Esophagus squamous epithelium (tissue), 5 donors: ENCODE measurements around the gene LAMTOR2. TPM values are rescaled to one million over a fixed set of nuclear protein-coding genes. Genes with fewer than 3 reads are reported as not detected.

ENCODE experiments used
- DNase-seq: peaks from one replicate; lab custom pipeline; 2025; lab: John Stamatoyannopoulos, UW
- H3K27ac ChIP-seq, 4 donors: fragments of 200-600 bp; sonication (generic); one replicate each; pipeline ENCODE4 v1.5.1; 2016 to 2019; ENCODE audit warnings: mild to moderate bottlenecking in 1 of 4
- H3K27me3 ChIP-seq, 4 donors: fragments of 200-600 bp; sonication (generic); 1 replicate in 3 of 4; 2 replicates in 1 of 4; pipeline versions ENCODE4 v1.5.1 to v1.6.0; 2017 to 2021; ENCODE audit warnings: antibody characterized with exemption in 1 of 4
- H3K36me3 ChIP-seq, 3 donors: fragments of 200-600 bp; sonication (generic); one replicate each; pipeline ENCODE4 v1.5.1; 2016 to 2019
- H3K4me1 ChIP-seq, 3 donors: fragments of 200-600 bp; sonication (generic); one replicate each; pipeline ENCODE4 v1.5.1; 2017 to 2019
- H3K4me3 ChIP-seq, 4 donors: fragments of 200-600 bp; sonication (generic); 1 replicate in 3 of 4; 2 replicates in 1 of 4; pipeline ENCODE4 v1.5.1; 2016 to 2019; ENCODE audit warnings: mild to moderate bottlenecking in 2 of 4, moderate library complexity in 1 of 4
- H3K9me3 ChIP-seq, 3 donors: fragments of 200-600 bp; sonication (generic); one replicate each; pipeline ENCODE4 v1.5.1; 2016 to 2019
- CTCF ChIP-seq, 6 experiments: fragments of 450-650 bp in 4 of 6; fragments of 200-600 bp in 2 of 6; sonication (generic) in 2 of 6; IDR thresholded peaks; one replicate each; pipeline ENCODE4 v1.5.1; 2016 to 2019; ENCODE audit warnings: antibody characterized with exemption in 6 of 6, mild to moderate bottlenecking in 4 of 6, moderate library complexity in 4 of 6
- POLR2A ChIP-seq, 4 donors: fragments of 450-650 bp; IDR thresholded peaks; one replicate each; pipeline ENCODE4 v1.6.1; 2017; ENCODE audit warnings: antibody characterized with exemption in 4 of 4, mild to moderate bottlenecking in 4 of 4, moderate library complexity in 3 of 4
- WGBS, 2 donors: methylation state at CpG; one replicate each; pipeline ENCODE4 v1.1.5; 2018; 5-methylcytosine and 5-hydroxymethylcytosine counted together
- intact Hi-C: fragments of 100-400 bp; cut with DNase I; formaldehyde crosslinking; loops from one replicate; pipeline ENCODE4 v1.15.0; 2022
- total RNA-seq, 4 donors: library from RNA; depleted of rRNA; stranded (reverse); fragments of >200 nt; gene quantifications; one replicate each; pipeline ENCODE4 v1.1.0, GENCODE V29; 2016
- donor health status: DM: yes; HTN: yes; CAD: no.

The LAMTOR2 gene
- total RNA-seq, 4 donors from 2014 or later: 41.4 to 67.1 (median 53.3) TPM

GRCh38 chr1:156021093-156021428 is 33.5 kb upstream of the LAMTOR2 start:
- Histone ChIP-seq H3K4me3 (peak overlapping the region; percentile 66 to 98 (median 90)), H3K27me3 (no peaks in the 10 kb centered on the region), H3K9me3 (no peaks in the 10 kb centered on the region), H3K36me3 (peaks cover 0 to 35% (median 11%) of the 10 kb centered on the region in 3 donors), H3K27ac (peak overlapping the region; percentile 84 to 96 (median 94)), H3K4me1 (peaks cover 9 to 21% (median 11%) of the 10 kb centered on the region in 3 donors)
- DNase-seq: no peak
- intact Hi-C loops: no loop called here
- WGBS, 2 donors: 0 to 1% methylated on average over 4 of the region's 4 CpGs
- TF ChIP-seq POLR2A (IDR thresholded peaks at IDR 0.05) (no peak), CTCF (IDR thresholded peaks at IDR 0.05) (no peak)

GRCh38 chr1:156021954-156022353 is 32.6 kb upstream of the LAMTOR2 start:
- Histone ChIP-seq H3K36me3 (peaks cover 0 to 26% (median 6%) of the 10 kb centered on the region in 3 donors), H3K4me1 (peaks cover 9 to 21% (median 11%) of the 10 kb centered on the region in 3 donors), H3K4me3 (no peak overlapping the region), H3K27me3 (no peaks in the 10 kb centered on the region), H3K9me3 (no peaks in the 10 kb centered on the region), H3K27ac (no peak overlapping the region)
- no peak for DNase-seq
- WGBS, 2 donors: 60 to 75% methylated on average over 2 of the region's 2 CpGs
- intact Hi-C loops: no loop called here
- TF ChIP-seq POLR2A (IDR thresholded peaks at IDR 0.05) (no peak), CTCF (IDR thresholded peaks at IDR 0.05) (no peak)

GRCh38 chr1:156024801-156025200 is 29.8 kb upstream of the LAMTOR2 start:
- no peak overlapping the region for H3K4me3 ChIP-seq
- TF ChIP-seq POLR2A (IDR thresholded peaks at IDR 0.05): no peak
- no peak for TF ChIP-seq CTCF (IDR thresholded peaks at IDR 0.05)
- H3K36me3 ChIP-seq: no peaks in the 10 kb centered on the region
- DNase-seq: no peak
- no peaks in the 10 kb centered on the region for H3K9me3 ChIP-seq
- WGBS, 2 donors: 79 to 89% methylated on average over 5 of the region's 5 CpGs
- no peaks in the 10 kb centered on the region for H3K27me3 ChIP-seq
- intact Hi-C loops: no loop called here
- peaks cover 5 to 12% (median 6%) of the 10 kb centered on the region in 3 donors for H3K4me1 ChIP-seq
- no peak overlapping the region for H3K27ac ChIP-seq

- no peak overlapping the region for H3K27ac ChIP-seq
Measured at GRCh38 chr1:156025876-156026275, 28.7 kb upstream of the LAMTOR2 start.

GRCh38 chr1:156026588-156026987 is 28.0 kb upstream of the LAMTOR2 start:
- Histone ChIP-seq H3K9me3 (no peaks in the 10 kb centered on the region), H3K36me3 (no peaks in the 10 kb centered on the region), H3K4me3 (no peak overlapping the region), H3K27ac (no peak overlapping the region), H3K4me1 (no peaks in the 10 kb centered on the region), H3K27me3 (no peaks in the 10 kb centered on the region)
- WGBS, 2 donors: 70 to 87% methylated on average over 4 of the region's 4 CpGs
- no peak for DNase-seq
- intact Hi-C loops: no loop called here
- TF ChIP-seq POLR2A (IDR thresholded peaks at IDR 0.05) (no peak), CTCF (IDR thresholded peaks at IDR 0.05) (no peak)

More at GRCh38 chr1:156025876-156026275, 28.7 kb upstream of the LAMTOR2 start:
- TF ChIP-seq CTCF (IDR thresholded peaks at IDR 0.05): peak in 5 of 6 experiments; percentile 18 to 51 (median 40)
- no peak for TF ChIP-seq POLR2A (IDR thresholded peaks at IDR 0.05)
- no peak for DNase-seq
- intact Hi-C loops: no loop called here
- WGBS, 2 donors: 14 to 24% methylated on average over 8 to 9 of the region's 9 CpGs
- Histone ChIP-seq H3K9me3 (no peaks in the 10 kb centered on the region), H3K27me3 (no peaks in the 10 kb centered on the region), H3K4me1 (peaks cover 0 to 6% (median 0%) of the 10 kb centered on the region in 3 donors), H3K4me3 (no peak overlapping the region), H3K36me3 (no peaks in the 10 kb centered on the region)
